Endodermal cell (in vitro differentiated cells): ENCODE data around the gene FOXL2NB. TPM values are rescaled to one million over a fixed set of nuclear protein-coding genes. Genes with fewer than 3 reads are reported as not detected.

Experiments used
- DNase-seq: peaks from one replicate; pipeline ENCODE4 v3.0.0-alpha.2; 2017
- H3K27ac ChIP-seq: 2 replicates; pipeline ENCODE4 v1.5.1; 2013; ENCODE audit warnings: mild to moderate bottlenecking, low read depth, low read length, moderate library complexity
- H3K27me3 ChIP-seq: 2 replicates; pipeline ENCODE4 v1.6.1; 2013; ENCODE audit warnings: mild to moderate bottlenecking, low read length, moderate library complexity; ENCODE audit not compliant: insufficient read depth, control insufficient read depth, poor library complexity, severe bottlenecking
- H3K36me3 ChIP-seq: 2 replicates; pipeline ENCODE4 v1.7.0; 2013; ENCODE audit warnings: mild to moderate bottlenecking, low read length, moderate library complexity; ENCODE audit not compliant: control insufficient read depth, insufficient read depth
- H3K4me1 ChIP-seq: one replicate; pipeline ENCODE4 v1.7.0; 2013; ENCODE audit warnings: low read length; ENCODE audit not compliant: control insufficient read depth, insufficient read depth
- H3K4me3 ChIP-seq: 2 replicates; pipeline ENCODE4 v1.5.1; 2013; ENCODE audit warnings: mild to moderate bottlenecking, low read length, moderate library complexity
- H3K9ac ChIP-seq: 2 replicates; pipeline ENCODE4 v1.6.1; 2013; ENCODE audit warnings: mild to moderate bottlenecking, low read length, moderate library complexity; ENCODE audit not compliant: poor library complexity, severe bottlenecking; ENCODE audit errors: extremely low read depth
- H3K9me3 ChIP-seq: 2 replicates; pipeline ENCODE4 v1.6.1; 2013; ENCODE audit warnings: mild to moderate bottlenecking, low read length, moderate library complexity; ENCODE audit not compliant: control insufficient read depth
- H3K27ac Mint-ChIP-seq: 2 replicates; pipeline ENCODE4 v1.8.0; 2020; ENCODE audit warnings: mixed read lengths
- H3K27me3 Mint-ChIP-seq: 2 replicates; pipeline ENCODE4 v1.8.0; 2021; ENCODE audit warnings: mild to moderate bottlenecking, mixed read lengths; ENCODE audit not compliant: insufficient read depth
- H3K36me3 Mint-ChIP-seq: 2 replicates; pipeline ENCODE4 v1.8.0; 2020; ENCODE audit warnings: low read depth, mixed read lengths
- H3K4me1 Mint-ChIP-seq: 2 replicates; pipeline ENCODE4 v1.8.0; 2020; ENCODE audit warnings: mixed read lengths
- H3K4me3 Mint-ChIP-seq: 2 replicates; pipeline ENCODE4 v1.8.0; 2020; ENCODE audit warnings: mild to moderate bottlenecking, moderate library complexity, mixed read lengths
- H3K9me3 Mint-ChIP-seq: 2 replicates; pipeline ENCODE4 v1.8.0; 2020; ENCODE audit warnings: mild to moderate bottlenecking, mixed read lengths
- WGBS, 2 experiments: methylation state at CpG; one replicate each; pipeline versions ENCODE4 v1.1.5 to v1.1.7; 2013; ENCODE audit warnings: missing lambda C conversion rate in 2 of 2, mixed read lengths in 1 of 2; ENCODE audit not compliant: insufficient coverage in 1 of 2, insufficient read length in 1 of 2; 5-methylcytosine and 5-hydroxymethylcytosine counted together
- total RNA-seq, 2 donors: library from RNA; stranded (reverse); fragmentation: NEBNext Ultra II Directional in 1 of 2; extraction: Animal tissue kit (Norgen Biotek cat#: 25700) in 1 of 2; gene quantifications; 2 replicates in 1 of 2; 3 replicates in 1 of 2; pipeline ENCODE4 v1.2.1, GENCODE V29; 2021
- TF ChIP-seq, protein P1 (sequence below): fragments of 200-600 bp; sonication (generic); conservative IDR thresholded peaks from 2 replicates; pipeline ENCODE4 v1.5.0; 2021; ENCODE audit warnings: antibody characterized with exemption, mild to moderate bottlenecking

FOXL2NB gene
- total RNA-seq, 2 donors from 2014 or later = 0.24 to 0.40 TPM

DNA sequence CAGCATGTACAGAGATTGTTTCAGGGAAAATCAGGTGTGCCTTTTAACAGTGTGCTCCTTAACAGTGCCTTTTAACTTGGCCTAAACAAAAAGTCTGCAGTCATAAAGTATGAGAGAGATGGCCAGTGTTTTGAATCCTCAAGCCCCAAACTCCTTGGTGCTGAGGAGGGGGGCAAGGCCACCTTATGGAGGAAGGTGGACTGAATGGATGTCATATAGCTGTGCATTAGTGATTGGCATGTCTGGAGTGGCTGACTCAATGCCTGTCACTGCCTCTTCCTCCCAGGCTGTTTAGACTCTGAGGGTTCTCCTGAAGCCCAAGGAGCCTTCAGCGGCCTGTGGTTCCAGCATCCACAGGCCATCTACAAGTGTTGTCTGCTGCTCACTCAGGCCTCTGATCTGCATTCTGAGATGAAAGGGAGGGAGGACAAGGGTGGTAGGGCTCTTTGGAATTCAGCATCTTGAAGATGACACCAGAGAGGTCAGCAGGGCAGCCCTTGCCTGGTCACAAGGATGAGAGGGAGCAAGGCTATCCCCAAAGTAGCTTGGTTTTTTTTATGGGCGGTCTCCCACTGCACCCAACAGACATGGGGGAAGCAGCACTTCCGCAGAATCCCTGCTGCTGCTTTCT is 1.5 kb downstream of the FOXL2NB start:
- peak; percentile 63 for DNase-seq
- H3K9me3 ChIP-seq = no peaks in the 10 kb centered on the region
- H3K27me3 ChIP-seq = peaks cover 100% of the 10 kb centered on the region
- TF ChIP-seq, protein P1, sequence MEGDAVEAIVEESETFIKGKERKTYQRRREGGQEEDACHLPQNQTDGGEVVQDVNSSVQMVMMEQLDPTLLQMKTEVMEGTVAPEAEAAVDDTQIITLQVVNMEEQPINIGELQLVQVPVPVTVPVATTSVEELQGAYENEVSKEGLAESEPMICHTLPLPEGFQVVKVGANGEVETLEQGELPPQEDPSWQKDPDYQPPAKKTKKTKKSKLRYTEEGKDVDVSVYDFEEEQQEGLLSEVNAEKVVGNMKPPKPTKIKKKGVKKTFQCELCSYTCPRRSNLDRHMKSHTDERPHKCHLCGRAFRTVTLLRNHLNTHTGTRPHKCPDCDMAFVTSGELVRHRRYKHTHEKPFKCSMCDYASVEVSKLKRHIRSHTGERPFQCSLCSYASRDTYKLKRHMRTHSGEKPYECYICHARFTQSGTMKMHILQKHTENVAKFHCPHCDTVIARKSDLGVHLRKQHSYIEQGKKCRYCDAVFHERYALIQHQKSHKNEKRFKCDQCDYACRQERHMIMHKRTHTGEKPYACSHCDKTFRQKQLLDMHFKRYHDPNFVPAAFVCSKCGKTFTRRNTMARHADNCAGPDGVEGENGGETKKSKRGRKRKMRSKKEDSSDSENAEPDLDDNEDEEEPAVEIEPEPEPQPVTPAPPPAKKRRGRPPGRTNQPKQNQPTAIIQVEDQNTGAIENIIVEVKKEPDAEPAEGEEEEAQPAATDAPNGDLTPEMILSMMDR = no peak
- H3K9ac ChIP-seq = no peak overlapping the region
- H3K4me3 ChIP-seq = no peak overlapping the region
- 39 to 50% methylated on average over 1 to 3 of the region's 3 CpGs for WGBS, 2 experiments
- H3K36me3 ChIP-seq = no peaks in the 10 kb centered on the region
- H3K27ac ChIP-seq = no peak overlapping the region
- Mint-ChIP-seq H3K27ac (no peak overlapping the region), H3K9me3 (peaks cover 2% of the 10 kb centered on the region), H3K4me3 (no peak overlapping the region), H3K36me3 (no peaks in the 10 kb centered on the region), H3K27me3 (peaks cover 94% of the 10 kb centered on the region), H3K4me1 (peaks cover 30% of the 10 kb centered on the region)
- H3K4me1 ChIP-seq = peaks cover 3% of the 10 kb centered on the region

DNA sequence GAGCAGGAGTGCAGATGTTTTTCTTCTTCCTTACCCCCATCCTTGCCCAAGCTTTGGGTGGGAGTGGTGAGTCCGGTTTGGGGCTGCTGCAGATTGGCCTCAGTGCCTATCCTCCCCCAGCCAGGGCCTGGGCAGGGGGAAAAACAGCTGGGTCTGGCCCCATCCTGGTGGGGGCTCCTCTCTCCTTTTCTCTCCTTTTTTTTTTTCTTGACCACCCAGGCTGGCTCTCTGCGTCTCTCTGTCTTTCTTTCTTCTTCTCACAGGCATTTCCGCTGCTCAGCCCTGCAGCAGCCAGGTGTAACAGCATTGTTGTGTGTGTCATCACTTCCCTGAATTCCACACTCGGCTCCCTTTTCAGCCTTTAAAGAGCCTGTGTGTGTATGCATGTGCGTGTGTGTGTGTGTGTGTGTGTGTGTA is 2.0 kb downstream of the FOXL2NB start:
- no peak overlapping the region for H3K9ac ChIP-seq
- peaks cover 100% of the 10 kb centered on the region for H3K27me3 ChIP-seq
- Mint-ChIP-seq H3K9me3 (peaks cover 2% of the 10 kb centered on the region), H3K4me3 (peak overlapping the region; percentile 38), H3K36me3 (no peaks in the 10 kb centered on the region), H3K27ac (no peak overlapping the region), H3K4me1 (peaks cover 26% of the 10 kb centered on the region), H3K27me3 (peaks cover 94% of the 10 kb centered on the region)
- peak; percentile 85 for DNase-seq
- no peaks in the 10 kb centered on the region for H3K4me1 ChIP-seq
- no peak overlapping the region for H3K27ac ChIP-seq
- TF ChIP-seq, protein P1 = no peak
- H3K36me3 ChIP-seq = no peaks in the 10 kb centered on the region
- H3K9me3 ChIP-seq = no peaks in the 10 kb centered on the region
- 23% methylated on average over 5 of the region's 5 CpGs; no CpG with 5 or more reads in 1 of the 2 experiments for WGBS, 2 experiments
- H3K4me3 ChIP-seq = no peak overlapping the region

- TF ChIP-seq, protein P1 = no peak
- 5 to 7% methylated on average over 14 to 27 of the region's 27 CpGs for WGBS, 2 experiments
- H3K4me3 Mint-ChIP-seq = peak overlapping the region; percentile 38
- H3K27ac ChIP-seq = no peak overlapping the region
- peaks cover 100% of the 10 kb centered on the region for H3K27me3 ChIP-seq
- H3K4me1 ChIP-seq = no peaks in the 10 kb centered on the region
- no peaks in the 10 kb centered on the region for H3K36me3 ChIP-seq
- H3K4me3 ChIP-seq = peak overlapping the region; percentile 62
- no peak overlapping the region for H3K27ac Mint-ChIP-seq
- peaks cover 94% of the 10 kb centered on the region for H3K27me3 Mint-ChIP-seq
- peaks cover 2% of the 10 kb centered on the region for H3K9me3 Mint-ChIP-seq
- peak; percentile 74 for DNase-seq
- H3K9ac ChIP-seq = no peak overlapping the region
- H3K4me1 Mint-ChIP-seq = peaks cover 21% of the 10 kb centered on the region
- H3K36me3 Mint-ChIP-seq = no peaks in the 10 kb centered on the region
- no peaks in the 10 kb centered on the region for H3K9me3 ChIP-seq
Observed at GRCh38 chr3:138949445-138950005, 2.5 kb downstream of the FOXL2NB start.
